ENCODE results near the gene MAB21L2.

MAB21L2 gene

DNA sequence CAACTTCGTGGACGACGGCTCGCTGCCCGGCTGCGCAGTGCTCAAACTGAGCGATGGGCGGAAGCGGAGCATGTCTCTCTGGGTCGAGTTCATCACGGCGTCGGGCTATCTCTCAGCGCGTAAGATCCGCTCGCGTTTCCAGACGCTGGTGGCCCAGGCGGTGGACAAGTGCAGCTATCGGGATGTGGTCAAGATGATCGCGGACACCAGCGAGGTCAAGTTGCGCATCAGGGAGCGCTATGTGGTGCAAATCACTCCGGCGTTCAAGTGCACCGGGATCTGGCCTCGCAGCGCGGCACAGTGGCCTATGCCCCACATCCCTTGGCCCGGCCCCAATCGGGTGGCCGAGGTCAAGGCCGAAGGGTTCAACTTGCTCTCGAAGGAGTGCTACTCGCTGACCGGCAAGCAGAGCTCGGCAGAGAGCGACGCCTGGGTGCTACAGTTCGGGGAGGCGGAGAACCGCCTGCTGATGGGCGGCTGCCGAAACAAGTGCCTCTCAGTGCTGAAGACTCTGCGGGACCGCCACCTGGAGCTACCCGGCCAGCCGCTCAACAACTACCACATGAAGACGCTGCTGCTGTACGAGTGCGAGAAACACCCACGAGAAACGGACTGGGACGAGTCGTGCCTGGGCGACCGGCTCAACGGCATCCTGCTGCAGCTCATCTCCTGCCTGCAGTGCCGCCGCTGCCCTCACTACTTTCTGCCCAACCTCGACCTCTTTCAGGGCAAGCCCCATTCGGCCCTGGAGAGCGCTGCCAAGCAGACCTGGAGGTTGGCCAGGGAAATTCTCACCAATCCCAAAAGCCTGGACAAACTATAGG lies 1.5 kb downstream of the MAB21L2 start:
- Histone ChIP-seq H3K4ac (ENCODE audit: low read depth, low read length) (no peak overlapping the region), H3K79me1 (ENCODE audit: low read length) (no peaks in the 10 kb centered on the region), H3K79me2 (ENCODE audit: control insufficient read depth, insufficient read depth, low read length, poor library complexity) (no peaks in the 10 kb centered on the region), H4K12ac (ENCODE audit: low read depth, low read length) (no peak overlapping the region), H3K36me3 (ENCODE audit: control insufficient read depth in 1 of 2, insufficient read depth in 2 of 2, low read length in 2 of 2) (no peaks in the 10 kb centered on the region), H2AK5ac (ENCODE audit: low read length) (no peak overlapping the region), H4K8ac (ENCODE audit: low read depth, low read length) (no peak overlapping the region), H3K27ac (ENCODE audit: low read depth, low read length) (no peak overlapping the region), H3K18ac (ENCODE audit: low read length) (no peak overlapping the region), H3K4me1 (ENCODE audit: control insufficient read depth in 1 of 2, insufficient read depth in 2 of 2, low read length in 2 of 2) (peaks cover 8 to 17% of the 10 kb centered on the region in 2 experiments), H3K9me3 (ENCODE audit: insufficient read depth, low read depth, low read length) (no peaks in the 10 kb centered on the region), H2AFZ (ENCODE audit: insufficient read depth, low read length, poor library complexity) (no peak overlapping the region), H2BK5ac (ENCODE audit: low read depth, low read length, poor library complexity) (no peak overlapping the region), H3K9ac (ENCODE audit: low read length) (no peak overlapping the region), H3K4me3 (ENCODE audit: low read depth, low read length) (peak overlapping the region; percentile 52), H3K4me2 (ENCODE audit: low read length) (peak overlapping the region; percentile 82), H3K23ac (ENCODE audit: low read length) (no peak overlapping the region), H2BK120ac (ENCODE audit: insufficient read depth, low read length, poor library complexity) (no peak overlapping the region), H3K14ac (ENCODE audit: low read length) (no peak overlapping the region), H4K91ac (ENCODE audit: low read depth, low read length) (no peak overlapping the region), H3K27me3 (ENCODE audit: insufficient read depth, low read length) (peaks cover 19% of the 10 kb centered on the region), H2BK12ac (ENCODE audit: low read length) (no peak overlapping the region)
- no CpG with 5 or more reads among the region's 66 CpGs for WGBS (ENCODE audit: extremely low coverage, insufficient coverage, insufficient read length)
- DNase-seq, result no peak

DNA sequence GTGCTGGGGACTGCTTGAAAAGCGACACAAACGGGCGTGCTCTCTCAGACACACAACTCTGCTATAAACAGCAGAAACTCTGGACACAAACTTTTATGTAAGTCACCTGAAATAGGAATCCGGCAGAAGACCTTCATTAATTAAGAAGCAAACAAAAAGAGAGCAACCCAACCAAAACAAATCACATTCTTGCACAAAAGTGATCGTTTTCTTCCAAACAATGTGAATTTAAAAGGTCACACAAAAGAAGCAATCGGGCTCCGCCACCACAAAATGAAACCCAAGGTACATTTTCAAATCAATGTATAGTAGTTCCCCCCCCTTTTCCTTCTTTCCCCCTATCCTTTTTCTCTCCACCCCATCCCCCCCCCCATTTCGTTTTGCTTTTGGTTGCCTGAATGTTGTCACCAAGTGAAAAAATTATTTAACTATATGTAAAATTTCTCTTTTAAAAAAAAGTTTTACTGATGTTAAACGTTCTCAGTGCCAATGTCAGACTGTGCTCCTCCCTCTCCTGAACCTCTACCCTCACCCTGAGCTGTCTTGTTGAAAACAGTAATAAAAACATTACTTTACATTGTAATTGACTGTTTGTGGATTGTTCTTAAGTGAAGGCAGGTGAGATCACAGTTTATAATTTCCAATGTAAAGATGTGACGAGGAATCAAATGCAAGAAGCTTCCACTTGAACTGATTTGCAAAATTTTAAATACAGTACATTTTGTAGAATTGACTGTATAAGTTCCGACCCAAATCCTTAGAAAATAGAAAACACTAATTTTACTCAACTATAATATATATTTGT lies 2.4 kb downstream of the MAB21L2 start:
- H2BK5ac ChIP-seq (ENCODE audit: low read depth, low read length, poor library complexity), result no peak overlapping the region
- no peak overlapping the region for H2AK5ac ChIP-seq (ENCODE audit: low read length)
- no peak overlapping the region for H4K8ac ChIP-seq (ENCODE audit: low read depth, low read length)
- peaks cover 8 to 17% of the 10 kb centered on the region in 2 experiments for H3K4me1 ChIP-seq (ENCODE audit: control insufficient read depth in 1 of 2, insufficient read depth in 2 of 2, low read length in 2 of 2)
- H3K27me3 ChIP-seq (ENCODE audit: insufficient read depth, low read length), result peaks cover 19% of the 10 kb centered on the region
- H4K12ac ChIP-seq (ENCODE audit: low read depth, low read length), result no peak overlapping the region
- DNase-seq, result no peak
- no peaks in the 10 kb centered on the region for H3K79me2 ChIP-seq (ENCODE audit: control insufficient read depth, insufficient read depth, low read length, poor library complexity)
- no peak overlapping the region for H2AFZ ChIP-seq (ENCODE audit: insufficient read depth, low read length, poor library complexity)
- H4K91ac ChIP-seq (ENCODE audit: low read depth, low read length), result no peak overlapping the region
- H3K9me3 ChIP-seq (ENCODE audit: insufficient read depth, low read depth, low read length), result no peaks in the 10 kb centered on the region
- H3K4ac ChIP-seq (ENCODE audit: low read depth, low read length), result no peak overlapping the region
- no CpG with 5 or more reads among the region's 11 CpGs for WGBS (ENCODE audit: extremely low coverage, insufficient coverage, insufficient read length)
- H3K27ac ChIP-seq (ENCODE audit: low read depth, low read length), result no peak overlapping the region
- no peak overlapping the region for H3K18ac ChIP-seq (ENCODE audit: low read length)
- H3K4me2 ChIP-seq (ENCODE audit: low read length), result peak overlapping the region; percentile 82
- H3K14ac ChIP-seq (ENCODE audit: low read length), result no peak overlapping the region
- H3K79me1 ChIP-seq (ENCODE audit: low read length), result no peaks in the 10 kb centered on the region
- no peak overlapping the region for H2BK120ac ChIP-seq (ENCODE audit: insufficient read depth, low read length, poor library complexity)
- H3K9ac ChIP-seq (ENCODE audit: low read length), result no peak overlapping the region
- H2BK12ac ChIP-seq (ENCODE audit: low read length), result no peak overlapping the region
- no peak overlapping the region for H3K23ac ChIP-seq (ENCODE audit: low read length)
- H3K36me3 ChIP-seq (ENCODE audit: control insufficient read depth in 1 of 2, insufficient read depth in 2 of 2, low read length in 2 of 2), result no peaks in the 10 kb centered on the region
- H3K4me3 ChIP-seq (ENCODE audit: low read depth, low read length), result no peak overlapping the region

DNA sequence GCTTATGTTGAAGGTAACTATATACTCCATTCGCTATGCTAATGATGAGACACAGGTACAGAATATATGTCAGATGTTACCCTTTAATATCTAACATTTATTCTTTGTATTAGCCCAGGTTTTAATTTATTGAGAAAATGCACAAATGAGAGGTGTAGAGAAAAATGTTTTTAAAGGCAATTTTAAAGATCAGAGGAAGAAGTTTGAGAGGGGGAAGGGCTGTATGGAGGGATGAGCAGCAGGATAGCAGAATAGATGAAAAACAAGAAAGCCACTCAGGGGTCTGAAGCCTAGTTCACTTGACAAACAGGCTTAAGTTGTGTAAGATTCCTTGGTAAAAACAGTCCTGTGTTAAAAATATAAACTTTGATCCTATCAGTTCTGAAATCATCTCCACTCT lies 3.7 kb downstream of the MAB21L2 start:
- Histone ChIP-seq H3K23ac (ENCODE audit: low read length) (no peak overlapping the region), H3K4me1 (ENCODE audit: control insufficient read depth in 1 of 2, insufficient read depth in 2 of 2, low read length in 2 of 2) (peaks cover 8 to 15% of the 10 kb centered on the region in 2 experiments), H3K36me3 (ENCODE audit: control insufficient read depth in 1 of 2, insufficient read depth in 2 of 2, low read length in 2 of 2) (no peaks in the 10 kb centered on the region), H3K79me1 (ENCODE audit: low read length) (no peaks in the 10 kb centered on the region), H2BK5ac (ENCODE audit: low read depth, low read length, poor library complexity) (no peak overlapping the region), H3K4ac (ENCODE audit: low read depth, low read length) (no peak overlapping the region), H2AFZ (ENCODE audit: insufficient read depth, low read length, poor library complexity) (no peak overlapping the region), H3K27ac (ENCODE audit: low read depth, low read length) (no peak overlapping the region), H4K8ac (ENCODE audit: low read depth, low read length) (no peak overlapping the region), H3K4me2 (ENCODE audit: low read length) (no peak overlapping the region), H3K14ac (ENCODE audit: low read length) (no peak overlapping the region), H2AK5ac (ENCODE audit: low read length) (no peak overlapping the region), H4K12ac (ENCODE audit: low read depth, low read length) (no peak overlapping the region), H3K27me3 (ENCODE audit: insufficient read depth, low read length) (peaks cover 19% of the 10 kb centered on the region), H3K18ac (ENCODE audit: low read length) (no peak overlapping the region), H3K79me2 (ENCODE audit: control insufficient read depth, insufficient read depth, low read length, poor library complexity) (no peaks in the 10 kb centered on the region), H3K9me3 (ENCODE audit: insufficient read depth, low read depth, low read length) (no peaks in the 10 kb centered on the region), H2BK120ac (ENCODE audit: insufficient read depth, low read length, poor library complexity) (no peak overlapping the region), H3K4me3 (ENCODE audit: low read depth, low read length) (no peak overlapping the region), H3K9ac (ENCODE audit: low read length) (no peak overlapping the region), H2BK12ac (ENCODE audit: low read length) (no peak overlapping the region), H4K91ac (ENCODE audit: low read depth, low read length) (no peak overlapping the region)
- DNase-seq, result no peak
- WGBS (ENCODE audit: extremely low coverage, insufficient coverage, insufficient read length), result no CpG with 5 or more reads among the region's 1 CpG

DNA sequence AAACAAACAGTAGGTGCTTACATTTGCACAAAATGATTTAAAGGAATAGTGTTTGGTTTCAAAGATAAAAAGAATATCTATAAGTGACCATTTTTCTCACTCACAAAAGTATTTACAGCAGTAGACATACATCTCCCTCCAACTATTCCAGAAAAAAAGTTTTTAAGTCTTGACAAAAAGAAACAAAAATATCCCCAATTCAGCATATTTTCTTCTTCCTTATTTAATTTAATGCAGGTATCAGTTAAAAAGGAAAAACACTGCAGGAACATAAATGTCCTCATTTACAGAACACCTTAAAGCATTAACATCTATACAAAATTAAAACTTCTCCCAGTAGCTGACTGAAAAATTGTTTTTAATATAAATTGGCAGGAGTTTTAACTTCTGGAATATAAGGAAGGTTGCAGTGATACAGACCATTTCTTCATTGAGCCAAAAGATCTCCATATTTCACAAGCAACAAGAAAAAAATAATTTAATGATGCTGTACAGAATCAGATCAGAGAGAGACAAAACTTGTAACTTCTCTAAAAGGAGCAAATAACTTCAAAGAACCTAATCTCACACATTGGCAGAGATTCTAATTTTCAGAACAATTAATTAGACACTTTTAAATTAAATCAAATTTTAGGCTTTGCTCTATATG lies 4.3 kb downstream of the MAB21L2 start:
- Histone ChIP-seq H3K79me1 (ENCODE audit: low read length) (no peaks in the 10 kb centered on the region), H2BK12ac (ENCODE audit: low read length) (no peak overlapping the region), H2AFZ (ENCODE audit: insufficient read depth, low read length, poor library complexity) (no peak overlapping the region), H4K12ac (ENCODE audit: low read depth, low read length) (no peak overlapping the region), H3K23ac (ENCODE audit: low read length) (no peak overlapping the region), H4K91ac (ENCODE audit: low read depth, low read length) (no peak overlapping the region), H3K18ac (ENCODE audit: low read length) (no peak overlapping the region), H4K8ac (ENCODE audit: low read depth, low read length) (no peak overlapping the region), H3K9me3 (ENCODE audit: insufficient read depth, low read depth, low read length) (no peaks in the 10 kb centered on the region), H3K79me2 (ENCODE audit: control insufficient read depth, insufficient read depth, low read length, poor library complexity) (no peaks in the 10 kb centered on the region), H3K4me1 (ENCODE audit: control insufficient read depth in 1 of 2, insufficient read depth in 2 of 2, low read length in 2 of 2) (peaks cover 8 to 15% of the 10 kb centered on the region in 2 experiments), H2BK5ac (ENCODE audit: low read depth, low read length, poor library complexity) (no peak overlapping the region), H3K4me2 (ENCODE audit: low read length) (no peak overlapping the region), H3K9ac (ENCODE audit: low read length) (no peak overlapping the region), H2AK5ac (ENCODE audit: low read length) (no peak overlapping the region), H3K27ac (ENCODE audit: low read depth, low read length) (no peak overlapping the region), H3K14ac (ENCODE audit: low read length) (no peak overlapping the region), H3K4ac (ENCODE audit: low read depth, low read length) (no peak overlapping the region), H3K4me3 (ENCODE audit: low read depth, low read length) (no peak overlapping the region), H3K27me3 (ENCODE audit: insufficient read depth, low read length) (peaks cover 19% of the 10 kb centered on the region), H3K36me3 (ENCODE audit: control insufficient read depth in 1 of 2, insufficient read depth in 2 of 2, low read length in 2 of 2) (no peaks in the 10 kb centered on the region), H2BK120ac (ENCODE audit: insufficient read depth, low read length, poor library complexity) (no peak overlapping the region)
- DNase-seq, result no peak
